ENCODE measurements around the gene ARID5B. TPM values are rescaled to one million over a fixed set of nuclear protein-coding genes. Genes with fewer than 3 reads are reported as not detected.

The ARID5B gene
- total and polyA plus RNA-seq, 2 experiments from 2014 or later: 53.2 to 55.0 TPM

GRCh38 chr10:62099299-62099698, 197.8 kb downstream of the ARID5B start:
- Histone ChIP-seq H3K27me3 (no peaks in the 10 kb centered on the region), H2AFZ (no peak overlapping the region), H3K27ac (no peak overlapping the region), H3K36me3 (replicated peaks; ENCODE audit: insufficient read depth, low read depth) (no peaks in the 10 kb centered on the region), H3K9me2 (replicated peaks; ENCODE audit: insufficient read depth) (no peaks in the 10 kb centered on the region), H3K9me3 (ENCODE audit: low read depth) (no peaks in the 10 kb centered on the region), H3K4me1 (ENCODE audit: insufficient read depth) (peaks cover 26% of the 10 kb centered on the region), H3K4me3 (no peak overlapping the region), H3K4me2 (no peak overlapping the region), H4K20me1 (ENCODE audit: insufficient read depth, poor library complexity, severe bottlenecking) (no peaks in the 10 kb centered on the region), H3K79me2 (peaks cover 2% of the 10 kb centered on the region)
- DNase-seq (ENCODE audit: low spot score): no peak
- no peak for TF ChIP-seq EZH2phosphoT487 (IDR thresholded peaks at IDR 0.05; ENCODE audit: low read depth, severe bottlenecking, unreplicated experiment)
- 79% methylated on average over 2 of the region's 3 CpGs for WGBS (ENCODE audit: low lambda C conversion rate, missing lambda C conversion rate)

- H3K27me3 ChIP-seq: no peaks in the 10 kb centered on the region
- H3K27ac ChIP-seq: no peak overlapping the region
- DNase-seq (ENCODE audit: low spot score): no peak
- WGBS (ENCODE audit: low lambda C conversion rate, missing lambda C conversion rate): 90% methylated on average over 9 of the region's 9 CpGs
- no peaks in the 10 kb centered on the region for H3K9me3 ChIP-seq (ENCODE audit: low read depth)
- H3K79me2 ChIP-seq: no peaks in the 10 kb centered on the region
- H3K4me1 ChIP-seq (ENCODE audit: insufficient read depth): no peaks in the 10 kb centered on the region
- H3K36me3 ChIP-seq (replicated peaks; ENCODE audit: insufficient read depth, low read depth): no peaks in the 10 kb centered on the region
- no peaks in the 10 kb centered on the region for H4K20me1 ChIP-seq (ENCODE audit: insufficient read depth, poor library complexity, severe bottlenecking)
- no peak overlapping the region for H3K4me2 ChIP-seq
- TF ChIP-seq EZH2 (IDR thresholded peaks at IDR 0.05; ENCODE audit: borderline replicate concordance) (no peak), CTCF (IDR thresholded peaks at IDR 0.05; ENCODE audit: poor library complexity) (no peak), EZH2phosphoT487 (IDR thresholded peaks at IDR 0.05; ENCODE audit: low read depth, severe bottlenecking, unreplicated experiment) (no peak)
- H3K9me2 ChIP-seq (replicated peaks; ENCODE audit: insufficient read depth): no peaks in the 10 kb centered on the region
- no peak overlapping the region for H3K4me3 ChIP-seq
- no peak overlapping the region for H2AFZ ChIP-seq
Measured at GRCh38 chr10:62103857-62104256, 202.4 kb downstream of the ARID5B start.

- no peaks in the 10 kb centered on the region for H3K4me1 ChIP-seq (ENCODE audit: insufficient read depth)
Measured at GRCh38 chr10:62106929-62107519, 205.5 kb downstream of the ARID5B start.

More at GRCh38 chr10:62106929-62107519, 205.5 kb downstream of the ARID5B start:
- H3K27me3 ChIP-seq: no peaks in the 10 kb centered on the region
- H3K4me2 ChIP-seq: no peak overlapping the region
- H2AFZ ChIP-seq: no peak overlapping the region
- H3K4me3 ChIP-seq: no peak overlapping the region
- no peaks in the 10 kb centered on the region for H4K20me1 ChIP-seq (ENCODE audit: insufficient read depth, poor library complexity, severe bottlenecking)
- H3K9me2 ChIP-seq (replicated peaks; ENCODE audit: insufficient read depth): no peaks in the 10 kb centered on the region
- DNase-seq (ENCODE audit: low spot score): no peak
- no peak for TF ChIP-seq EZH2 (IDR thresholded peaks at IDR 0.05; ENCODE audit: borderline replicate concordance)
- no peak for TF ChIP-seq EZH2phosphoT487 (IDR thresholded peaks at IDR 0.05; ENCODE audit: low read depth, severe bottlenecking, unreplicated experiment)
- TF ChIP-seq CTCF (IDR thresholded peaks at IDR 0.05; ENCODE audit: poor library complexity): no peak
- H3K79me2 ChIP-seq: no peaks in the 10 kb centered on the region
- H3K27ac ChIP-seq: no peak overlapping the region
- no peaks in the 10 kb centered on the region for H3K36me3 ChIP-seq (replicated peaks; ENCODE audit: insufficient read depth, low read depth)
- H3K9me3 ChIP-seq (ENCODE audit: low read depth): no peaks in the 10 kb centered on the region
